ENCODE data around the gene RSPO4. TPM values are rescaled to one million over a fixed set of nuclear protein-coding genes. Genes with fewer than 3 reads are reported as not detected.

RSPO4 gene
- total RNA-seq, 6 donors from 2014 or later: 0.49 to 11.2 (median 4.4) TPM

- no peak overlapping the region for H3K4me3 ChIP-seq
- ATAC-seq (ENCODE audit: low FRiP score in 2 of 2) (no peak), DNase-seq (no peak)
- no peaks in the 10 kb centered on the region for H3K4me1 ChIP-seq
- 68 to 75% methylated on average over 13 of the region's 13 CpGs for WGBS, 2 donors
- no peak overlapping the region for H3K27ac ChIP-seq
- H3K27me3 ChIP-seq: no peaks in the 10 kb centered on the region
- no peaks in the 10 kb centered on the region for H3K36me3 ChIP-seq
- no peaks in the 10 kb centered on the region for H3K9me3 ChIP-seq
- TF ChIP-seq EP300 (IDR thresholded peaks at IDR 0.05) (no peak), POLR2AphosphoS5 (IDR thresholded peaks at IDR 0.05) (no peak), POLR2A (IDR thresholded peaks at IDR 0.05) (no peak), CTCF (IDR thresholded peaks at IDR 0.05) (no peak)
These were observed 57.2 kb downstream of the RSPO4 start for GRCh38 chr20:944774-945410.

- H3K27ac ChIP-seq: no peak overlapping the region
- H3K4me1 ChIP-seq: no peaks in the 10 kb centered on the region
- WGBS, 2 donors: 77 to 86% methylated on average over 9 of the region's 9 CpGs
- no peak overlapping the region for H3K4me3 ChIP-seq
- no peaks in the 10 kb centered on the region for H3K36me3 ChIP-seq
- H3K9me3 ChIP-seq: no peaks in the 10 kb centered on the region
- H3K27me3 ChIP-seq: no peaks in the 10 kb centered on the region
- DNase-seq: no peak
- ATAC-seq (ENCODE audit: low FRiP score in 2 of 2): no peak
- no peak for TF ChIP-seq POLR2A (IDR thresholded peaks at IDR 0.05)
- TF ChIP-seq POLR2AphosphoS5 (IDR thresholded peaks at IDR 0.05): no peak
- no peak for TF ChIP-seq EP300 (IDR thresholded peaks at IDR 0.05)
- TF ChIP-seq CTCF (IDR thresholded peaks at IDR 0.05): no peak
These were observed 58.0 kb downstream of the RSPO4 start for GRCh38 chr20:944148-944547.

GRCh38 chr20:942611-943010, 59.5 kb downstream of the RSPO4 start:
- H3K4me3 ChIP-seq: no peak overlapping the region
- H3K36me3 ChIP-seq: no peaks in the 10 kb centered on the region

GRCh38 chr20:940926-941325, 61.2 kb downstream of the RSPO4 start:
- no peak overlapping the region for H3K27ac ChIP-seq
- TF ChIP-seq EP300 (IDR thresholded peaks at IDR 0.05) (no peak), POLR2AphosphoS5 (IDR thresholded peaks at IDR 0.05) (no peak), CTCF (IDR thresholded peaks at IDR 0.05) (no peak), POLR2A (IDR thresholded peaks at IDR 0.05) (no peak)
- H3K4me1 ChIP-seq: no peaks in the 10 kb centered on the region
- no peaks in the 10 kb centered on the region for H3K36me3 ChIP-seq
- 69 to 70% methylated on average over 5 of the region's 5 CpGs for WGBS, 2 donors
- ATAC-seq (ENCODE audit: low FRiP score in 2 of 2) (no peak), DNase-seq (no peak)
- no peak overlapping the region for H3K4me3 ChIP-seq
- H3K27me3 ChIP-seq: no peaks in the 10 kb centered on the region
- no peaks in the 10 kb centered on the region for H3K9me3 ChIP-seq

More at GRCh38 chr20:942611-943010, 59.5 kb downstream of the RSPO4 start:
- DNase-seq (no peak), ATAC-seq (ENCODE audit: low FRiP score in 2 of 2) (no peak)
- TF ChIP-seq EP300 (IDR thresholded peaks at IDR 0.05) (no peak), POLR2AphosphoS5 (IDR thresholded peaks at IDR 0.05) (no peak), POLR2A (IDR thresholded peaks at IDR 0.05) (no peak), CTCF (IDR thresholded peaks at IDR 0.05) (no peak)
- Histone ChIP-seq H3K27me3 (no peaks in the 10 kb centered on the region), H3K4me1 (no peaks in the 10 kb centered on the region), H3K9me3 (no peaks in the 10 kb centered on the region), H3K27ac (no peak overlapping the region)
- 81 to 89% methylated on average over 6 to 7 of the region's 7 CpGs for WGBS, 2 donors

GRCh38 chr20:939606-940005, 62.5 kb downstream of the RSPO4 start:
- no peak for DNase-seq

More at GRCh38 chr20:939606-940005, 62.5 kb downstream of the RSPO4 start:
- H3K4me3 ChIP-seq: no peak overlapping the region
- no peak for ATAC-seq (ENCODE audit: low FRiP score in 2 of 2)
- no peaks in the 10 kb centered on the region for H3K36me3 ChIP-seq
- H3K27ac ChIP-seq: no peak overlapping the region
- 70 to 97% methylated on average over 2 to 5 of the region's 5 CpGs for WGBS, 2 donors
- no peaks in the 10 kb centered on the region for H3K9me3 ChIP-seq
- no peaks in the 10 kb centered on the region for H3K27me3 ChIP-seq
- H3K4me1 ChIP-seq: no peaks in the 10 kb centered on the region
- TF ChIP-seq POLR2A (IDR thresholded peaks at IDR 0.05): no peak
- TF ChIP-seq POLR2AphosphoS5 (IDR thresholded peaks at IDR 0.05): no peak
- TF ChIP-seq EP300 (IDR thresholded peaks at IDR 0.05): no peak
- TF ChIP-seq CTCF (IDR thresholded peaks at IDR 0.05): no peak
